ENCODE measurements around the gene SAE1. TPM values are rescaled to one million over a fixed set of nuclear protein-coding genes. Genes with fewer than 3 reads are reported as not detected.
"Not testable (repeated sequence)": the region's sequence is repeated elsewhere in the genome, so short reads cannot be mapped to it uniquely, and the experiment has no call there.

The SAE1 gene
- total RNA-seq, 2 experiments from 2014 or later: 154 to 157 TPM

DNA sequence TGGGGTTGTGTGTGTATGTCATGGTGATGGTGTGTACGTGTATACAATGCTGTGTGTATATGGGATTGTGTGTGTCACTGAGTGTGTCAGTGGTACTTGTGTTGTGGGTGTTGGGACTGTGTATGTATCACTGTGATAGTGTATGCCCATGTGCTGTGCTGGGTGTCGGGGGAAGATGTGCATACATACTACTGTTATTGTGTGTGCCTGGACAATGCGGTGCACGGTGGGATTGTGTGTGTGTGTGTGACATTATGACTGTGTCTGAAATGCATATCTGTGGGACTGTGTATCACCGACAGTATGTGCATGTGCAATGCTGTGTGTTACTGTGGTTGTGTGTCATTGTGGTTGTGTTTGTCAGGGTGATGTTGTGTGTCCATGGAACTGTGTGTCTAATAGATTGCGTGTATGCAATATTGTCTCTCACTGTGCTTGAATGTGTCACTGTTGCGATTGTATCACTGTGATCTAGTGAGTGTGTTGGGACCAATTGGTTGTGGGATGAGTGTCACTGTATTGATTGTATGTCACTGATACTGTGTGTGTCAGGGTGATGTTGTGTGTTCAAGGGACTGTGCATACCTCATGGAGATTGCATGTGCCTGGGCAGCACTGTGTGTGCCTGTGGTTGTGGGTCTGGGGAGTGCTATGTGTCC lies 111.4 kb downstream of the SAE1 start:
- Mint-ChIP-seq H3K4me1 (ENCODE audit: low read depth) (peaks cover 26% of the 10 kb centered on the region), H3K4me3 (no peak overlapping the region), H3K9me3 (no peaks in the 10 kb centered on the region), H3K36me3 (no peaks in the 10 kb centered on the region), H3K27ac (no peak overlapping the region), H3K27me3 (peaks cover 1% of the 10 kb centered on the region)
- CTCF ChIA-PET: interaction anchor here (1.9 to 6.8 kb wide), 2 partner anchors 31 to 32 kb away, joined by 6 to 333 read pairs; no protein-coding TSS in a partner anchor
- no peak for DNase-seq
- POLR2A ChIA-PET: interaction anchor here (1.2 to 1.3 kb wide), 2 partner anchors 10 to 16 kb away, joined by 4 to 5 read pairs; no protein-coding TSS in a partner anchor
- intact Hi-C loops (cut with micrococcal nuclease): loop anchor here (1.0 to 5.0 kb wide), 2 partner anchors 63 to 220 kb away; no protein-coding TSS in a partner anchor

DNA sequence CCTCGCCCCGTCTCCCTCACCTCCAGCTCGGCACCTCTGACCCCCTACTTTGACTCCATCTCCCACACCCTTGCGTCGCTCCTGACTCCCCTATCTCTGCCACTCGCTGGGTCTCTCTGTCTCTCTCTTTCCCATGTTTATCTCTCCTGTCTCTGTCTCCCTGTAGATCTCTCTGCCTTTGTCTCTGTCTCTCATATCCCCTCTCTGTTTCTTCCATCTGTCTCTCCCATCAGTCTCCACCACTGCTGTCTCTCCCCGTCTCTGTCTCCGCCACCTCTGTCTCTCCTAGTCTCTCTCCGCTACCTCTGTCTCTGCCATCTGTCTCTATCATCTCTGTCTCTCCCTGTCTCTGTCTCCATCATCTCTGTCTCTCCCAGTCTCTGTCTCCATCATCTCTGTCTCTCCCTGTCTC lies 112.7 kb downstream of the SAE1 start:
- DNase-seq: no peak

DNA sequence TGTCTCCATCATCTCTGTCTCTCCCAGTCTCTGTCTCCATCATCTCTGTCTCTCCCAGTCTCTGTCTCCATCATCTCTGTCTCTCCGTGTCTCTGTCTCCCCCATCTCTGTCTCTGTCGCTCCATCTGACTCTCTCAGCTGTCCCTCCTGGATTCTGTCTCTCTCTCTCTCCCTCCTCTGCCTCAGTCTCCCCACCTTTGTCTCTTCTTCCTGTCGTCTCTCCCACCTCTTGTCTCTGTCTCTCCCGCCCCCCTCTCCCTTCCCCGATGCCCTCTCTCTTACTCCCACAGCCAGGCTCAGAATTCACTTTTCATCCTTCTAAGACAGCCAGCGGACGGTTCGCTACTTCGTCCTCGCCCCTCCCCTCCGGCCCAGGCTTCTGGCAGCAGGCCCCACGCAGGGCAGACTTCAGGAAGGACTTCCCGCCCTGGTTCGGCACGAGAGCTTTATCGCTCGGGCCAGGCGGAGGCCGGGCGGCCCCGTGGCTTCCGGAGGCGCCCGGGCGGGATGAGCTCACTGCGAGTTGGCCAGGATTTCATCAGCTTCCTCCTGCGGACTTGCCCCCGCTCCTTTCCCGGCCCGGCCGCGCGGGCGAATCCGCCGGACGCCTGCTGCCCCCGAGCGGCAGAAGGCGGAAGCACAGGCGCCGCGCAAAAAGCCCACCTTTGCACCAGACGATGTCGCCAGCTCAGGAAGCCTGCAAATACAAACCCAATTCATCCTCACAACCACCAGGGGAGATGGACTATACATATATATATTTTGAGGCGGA lies 113.3 kb downstream of the SAE1 start:
- intact Hi-C loops (cut with micrococcal nuclease): loop anchor here (1.0 to 5.0 kb wide), 8 partner anchors 12 to 222 kb away; partner anchors contain the start of genes BBC3, CCDC9 and SAE1
- ChIA-PET POLR2A (interaction anchor here (0.6 to 2.8 kb wide), 21 partner anchors 10 to 231 kb away, joined by 3 to 49 read pairs (median 5); partner anchors contain the start of genes CCDC9, DHX34, SAE1 and ZC3H4), CTCF (interaction anchor here (0.6 to 6.8 kb wide), 52 partner anchors 9 to 626 kb away, joined by 3 to 333 read pairs (median 6); partner anchors contain the start of genes ARHGAP35, CCDC9, DHX34 and INAFM1)
- Mint-ChIP-seq H3K4me1 (ENCODE audit: low read depth) (peaks cover 25% of the 10 kb centered on the region), H3K4me3 (peak overlapping the region; percentile 76), H3K9me3 (no peaks in the 10 kb centered on the region), H3K27me3 (peaks cover under 1% of the 10 kb centered on the region), H3K27ac (peak overlapping the region; percentile 90), H3K36me3 (no peaks in the 10 kb centered on the region)
- DNase-seq: peak; percentile 96

More for the DNA sequence above, 112.7 kb downstream of the SAE1 start:
- intact Hi-C loops (cut with micrococcal nuclease): loop anchor here (1.0 to 5.0 kb wide), 2 partner anchors 13 to 221 kb away; partner anchors contain the start of gene CCDC9
- POLR2A ChIA-PET: interaction anchor here (0.8 to 2.8 kb wide), 11 partner anchors 11 to 130 kb away, joined by 3 to 49 read pairs (median 8); partner anchors contain the start of genes CCDC9 and ZC3H4
- peak overlapping the region; percentile 90 for H3K27ac Mint-ChIP-seq
- peaks cover 1% of the 10 kb centered on the region for H3K27me3 Mint-ChIP-seq
- no peaks in the 10 kb centered on the region for H3K36me3 Mint-ChIP-seq
- H3K4me1 Mint-ChIP-seq (ENCODE audit: low read depth): peaks cover 29% of the 10 kb centered on the region
- no peaks in the 10 kb centered on the region for H3K9me3 Mint-ChIP-seq
- CTCF ChIA-PET: interaction anchor here (0.8 to 6.8 kb wide), 14 partner anchors 9 to 230 kb away, joined by 3 to 333 read pairs (median 32); partner anchors contain the start of genes CCDC9, SAE1 and ZC3H4
- H3K4me3 Mint-ChIP-seq: peak overlapping the region; percentile 76

DNA sequence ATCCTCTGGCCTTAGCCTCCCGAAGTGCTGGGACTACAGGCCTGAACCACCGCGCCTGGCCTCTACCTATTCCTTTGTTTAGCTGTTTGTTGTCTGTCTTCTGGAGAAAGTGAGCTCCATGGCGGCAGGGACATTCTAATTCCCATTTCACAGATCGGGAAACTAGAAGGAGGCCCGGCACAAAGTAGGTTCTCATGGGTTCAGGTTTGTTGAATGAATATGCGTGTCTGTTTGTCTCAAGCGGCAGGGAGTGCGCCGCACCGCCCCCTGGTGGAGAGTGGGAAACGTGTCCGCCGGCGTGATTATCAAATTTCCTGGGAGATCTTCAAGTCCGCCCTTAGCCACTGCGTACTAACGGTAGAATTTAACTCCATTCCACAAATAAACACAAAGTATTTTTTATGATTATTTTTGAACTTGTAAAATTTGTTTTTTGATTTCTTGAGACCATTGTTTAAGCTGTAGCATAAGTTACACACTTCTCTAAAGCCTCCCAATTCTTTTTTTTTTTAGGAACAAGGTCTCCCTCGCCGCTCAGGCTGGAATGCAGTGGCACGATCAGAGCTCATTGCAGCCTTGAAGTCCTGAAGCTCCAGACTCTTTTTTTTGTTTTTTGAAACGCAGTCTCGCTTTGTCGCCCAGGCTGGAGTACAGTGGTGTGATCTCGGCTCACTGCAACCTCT lies 116.8 kb downstream of the SAE1 start:
- Mint-ChIP-seq H3K4me3 (no peak overlapping the region), H3K27ac (peak overlapping the region; percentile 35), H3K27me3 (no peaks in the 10 kb centered on the region), H3K9me3 (no peaks in the 10 kb centered on the region), H3K36me3 (no peaks in the 10 kb centered on the region), H3K4me1 (ENCODE audit: low read depth) (peaks cover 17% of the 10 kb centered on the region)
- ChIA-PET CTCF (interaction anchor here (0.6 to 6.8 kb wide), 25 partner anchors 8 to 482 kb away, joined by 3 to 333 read pairs (median 5); partner anchors contain the start of genes CCDC9, SAE1 and ZC3H4), POLR2A (interaction anchor here (1.0 to 1.4 kb wide), 2 partner anchors 15 to 21 kb away, joined by 3 read pairs; no protein-coding TSS in a partner anchor)
- peak; percentile 88 for DNase-seq
- intact Hi-C loops (cut with micrococcal nuclease): no loop called here

DNA sequence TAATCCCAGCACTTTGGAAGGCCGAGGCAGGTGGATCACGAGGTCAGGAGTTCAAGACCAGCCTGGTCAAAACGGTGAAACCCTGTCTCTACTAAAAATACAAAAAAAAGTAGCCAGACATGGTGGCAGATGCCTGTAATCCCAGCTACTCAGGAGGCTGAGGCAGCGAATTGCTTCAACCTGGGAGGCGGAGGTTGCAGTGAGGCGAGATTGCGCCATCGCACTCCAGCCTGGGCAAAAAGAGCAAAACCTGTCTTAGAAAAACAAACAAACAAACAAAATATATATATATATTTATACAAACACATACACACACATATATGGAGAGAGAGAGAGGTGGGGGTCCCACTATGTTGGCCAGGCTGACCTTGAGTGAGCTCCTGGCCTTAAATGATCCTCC lies 122.4 kb downstream of the SAE1 start:
- ChIA-PET CTCF (interaction anchor here (1.1 to 6.0 kb wide), 3 partner anchors 8 to 239 kb away, joined by 3 to 94 read pairs (median 3); no protein-coding TSS in a partner anchor), POLR2A (interaction anchor here (0.6 kb wide), 1 partner anchor 97 kb away, joined by 3 read pairs; no protein-coding TSS in a partner anchor)
- DNase-seq; H3K36me3 Mint-ChIP-seq; H3K4me3 Mint-ChIP-seq; H3K27ac Mint-ChIP-seq; intact Hi-C loops (cut with micrococcal nuclease); H3K9me3 Mint-ChIP-seq; H3K27me3 Mint-ChIP-seq: not testable (repeated sequence)
- H3K4me1 Mint-ChIP-seq (ENCODE audit: low read depth): peaks cover 13% of the 10 kb centered on the region

DNA sequence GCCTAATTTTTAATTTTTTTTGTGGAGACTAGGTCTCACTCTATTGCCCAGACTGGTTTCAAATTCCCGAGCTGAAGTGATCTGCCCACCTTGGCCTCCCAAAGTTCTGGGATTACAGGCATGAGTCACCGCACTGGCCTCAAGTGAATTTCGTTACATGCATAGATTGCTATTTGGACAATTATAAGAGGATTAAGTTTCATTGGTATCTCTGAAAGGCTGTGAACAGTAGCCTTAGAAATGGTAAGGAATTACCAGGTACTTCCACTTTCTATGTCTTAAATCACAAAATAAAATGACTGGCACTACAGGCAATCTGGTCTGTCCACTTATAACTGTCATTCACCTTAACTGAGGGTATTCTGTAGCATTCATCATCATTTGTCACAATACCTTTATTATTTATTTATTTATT lies 122.8 kb downstream of the SAE1 start:
- POLR2A ChIA-PET: interaction anchor here (0.6 to 1.4 kb wide), 2 partner anchors 10 to 96 kb away, joined by 3 read pairs; no protein-coding TSS in a partner anchor
- intact Hi-C loops (cut with micrococcal nuclease): no loop called here
- no peaks in the 10 kb centered on the region for H3K27me3 Mint-ChIP-seq
- no peak overlapping the region for H3K27ac Mint-ChIP-seq
- H3K4me1 Mint-ChIP-seq (ENCODE audit: low read depth): peaks cover 18% of the 10 kb centered on the region
- H3K4me3 Mint-ChIP-seq: no peak overlapping the region
- CTCF ChIA-PET: interaction anchor here (1.1 to 6.0 kb wide), 3 partner anchors 8 to 240 kb away, joined by 3 to 94 read pairs (median 3); no protein-coding TSS in a partner anchor
- H3K9me3 Mint-ChIP-seq: no peaks in the 10 kb centered on the region
- DNase-seq: no peak
- H3K36me3 Mint-ChIP-seq: peaks cover 7% of the 10 kb centered on the region

GRCh38 chr19:47253970-47254369 lies 123.3 kb downstream of the SAE1 start:
- no peak for DNase-seq
- H3K4me3 Mint-ChIP-seq: no peak overlapping the region
- intact Hi-C loops (cut with micrococcal nuclease): no loop called here
- peak overlapping the region; percentile 20 for H3K27ac Mint-ChIP-seq
- ChIA-PET CTCF (interaction anchor here (1.1 to 6.0 kb wide), 3 partner anchors 8 to 240 kb away, joined by 3 to 94 read pairs (median 3); no protein-coding TSS in a partner anchor), POLR2A (interaction anchor here (1.4 kb wide), 1 partner anchor 10 kb away, joined by 3 read pairs; no protein-coding TSS in a partner anchor)
- peaks cover 23% of the 10 kb centered on the region for H3K4me1 Mint-ChIP-seq (ENCODE audit: low read depth)
- H3K27me3 Mint-ChIP-seq: no peaks in the 10 kb centered on the region
- H3K9me3 Mint-ChIP-seq: no peaks in the 10 kb centered on the region
- H3K36me3 Mint-ChIP-seq: peaks cover 11% of the 10 kb centered on the region

DNA sequence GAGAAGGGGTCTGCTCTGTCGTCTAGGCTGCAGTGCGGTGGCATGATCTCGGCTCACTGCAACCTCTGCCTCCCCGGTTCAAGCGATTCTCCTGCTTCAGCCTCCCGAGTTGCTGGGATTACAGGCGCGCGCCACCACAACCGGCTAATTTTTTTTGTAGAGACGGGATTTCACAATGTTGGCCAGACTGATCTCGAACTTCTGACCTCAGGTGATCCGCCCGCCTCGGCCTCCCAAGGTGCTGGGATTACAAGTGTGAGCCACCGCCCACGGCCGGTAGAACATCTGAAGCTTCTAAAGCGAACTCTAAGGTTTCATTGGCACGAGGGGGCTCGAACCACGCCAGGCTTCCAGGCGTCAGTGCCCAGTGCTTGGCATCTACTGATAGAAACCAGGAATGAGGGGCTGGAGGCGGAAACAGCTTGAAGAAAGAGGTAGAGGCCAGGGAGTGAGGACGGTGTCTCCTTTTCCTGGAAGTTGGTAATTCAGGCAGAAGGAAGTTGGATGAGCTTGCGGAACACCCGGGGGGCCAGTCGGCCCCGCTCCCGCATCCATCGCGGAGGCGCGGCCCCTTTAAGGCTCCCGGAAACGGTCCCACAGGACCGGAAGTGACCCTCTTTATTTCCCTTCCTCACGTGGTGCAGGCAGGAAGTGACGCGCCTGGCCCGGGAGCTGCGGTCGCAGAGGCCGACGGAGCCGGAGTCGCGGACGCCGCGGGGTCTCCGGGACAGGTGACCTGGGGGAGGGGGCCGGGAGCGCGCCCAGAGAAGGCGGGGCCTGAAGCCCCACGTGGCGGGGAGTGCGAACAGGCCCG lies 125.5 kb downstream of the SAE1 start, which contains the start of gene CCDC9:
TSS of gene CCDC9 (plus strand) at position 647 of the 814 bp plus-strand sequence. CDS start 1,876 bp downstream, outside the sequence.
- POLR2A ChIA-PET: interaction anchor here (0.8 to 2.6 kb wide), 13 partner anchors 12 to 1363 kb away, joined by 3 to 38 read pairs (median 6); partner anchors contain the start of genes INAFM1, RPL18, SLC1A5 and SPHK2
- intact Hi-C loops (cut with micrococcal nuclease): loop anchor here (1.0 to 5.0 kb wide), 7 partner anchors 13 to 539 kb away; partner anchors contain the start of genes ARHGAP35, BICRA, PRKD2 and TMEM160
- H3K27me3 Mint-ChIP-seq: no peaks in the 10 kb centered on the region
- H3K36me3 Mint-ChIP-seq: peaks cover 29% of the 10 kb centered on the region
- H3K4me1 Mint-ChIP-seq (ENCODE audit: low read depth): peaks cover 32% of the 10 kb centered on the region
- H3K27ac Mint-ChIP-seq: peak within 1 kb of the TSS; percentile 98
- H3K4me3 Mint-ChIP-seq: peak within 1 kb of the TSS; percentile 90
- CTCF ChIA-PET: interaction anchor here (0.6 to 6.0 kb wide), 8 partner anchors 11 to 228 kb away, joined by 3 to 94 read pairs (median 5); partner anchors contain the start of genes DHX34 and KPTN
- no peaks in the 10 kb centered on the region for H3K9me3 Mint-ChIP-seq
- peak; percentile 98 for DNase-seq

- Mint-ChIP-seq H3K27me3 (no peaks in the 10 kb centered on the region), H3K36me3 (peaks cover 33% of the 10 kb centered on the region), H3K4me3 (peak overlapping the region; percentile 90), H3K4me1 (ENCODE audit: low read depth) (peaks cover 32% of the 10 kb centered on the region), H3K9me3 (no peaks in the 10 kb centered on the region), H3K27ac (peak overlapping the region; percentile 98)
- peak; percentile 100 for DNase-seq
- POLR2A ChIA-PET: interaction anchor here (0.6 to 2.6 kb wide), 15 partner anchors 12 to 1362 kb away, joined by 3 to 38 read pairs (median 4); partner anchors contain the start of genes INAFM1, RPL18, SLC1A5 and SPHK2
- intact Hi-C loops (cut with micrococcal nuclease): loop anchor here (1.0 to 5.0 kb wide), 8 partner anchors 14 to 540 kb away; partner anchors contain the start of genes ARHGAP35, BICRA, INAFM1 and PRKD2
- CTCF ChIA-PET: interaction anchor here (0.6 to 6.0 kb wide), 8 partner anchors 11 to 227 kb away, joined by 3 to 94 read pairs (median 5); partner anchors contain the start of genes DHX34 and KPTN
Measured at GRCh38 chr19:47256693-47257410, 126.2 kb downstream of the SAE1 start.

Data from activated CD4-positive, alpha-beta memory T cell treated with anti-CD3 and anti-CD28 coated beads for 36 hours (primary cell).